ENCODE data around the gene FAM227A.
"Not testable (repeated sequence)": the region's sequence is repeated elsewhere in the genome, so short reads cannot be mapped to it uniquely, and the experiment has no call there.

Gene FAM227A

GRCh38 chr22:38610234-38610633, 46.0 kb downstream of the FAM227A start:
- DNase-seq = no peak

GRCh38 chr22:38608992-38609750, 47.0 kb downstream of the FAM227A start:
- no peak for DNase-seq

GRCh38 chr22:38607680-38608079, 48.5 kb downstream of the FAM227A start:
- no peak for DNase-seq

GRCh38 chr22:38602166-38602565, 54.0 kb downstream of the FAM227A start:
- DNase-seq = no peak

GRCh38 chr22:38601221-38601764, 54.9 kb downstream of the FAM227A start:
- no peak for DNase-seq

- DNase-seq = no peak
Observed at GRCh38 chr22:38599466-38599865, 56.7 kb downstream of the FAM227A start.

GRCh38 chr22:38582923-38583322, 73.3 kb downstream of the FAM227A start:
- not testable (repeated sequence) for DNase-seq

GRCh38 chr22:38578505-38578904, 77.7 kb downstream of the FAM227A start:
- DNase-seq = no peak

- no peak for DNase-seq
Observed at GRCh38 chr22:38572065-38572464, 84.1 kb downstream of the FAM227A start.

- DNase-seq = no peak
Observed at GRCh38 chr22:38570779-38571364, 85.3 kb downstream of the FAM227A start.

- DNase-seq = peak; percentile 97
Observed at GRCh38 chr22:38569972-38570778, 86.0 kb downstream of the FAM227A start, which contains the start of gene DMC1. Gene DMC1 (minus strand): TSS chr22:38570183. CDS start chr22:38568256, 1,927 bp downstream.

- peak; percentile 47 for DNase-seq
Observed at GRCh38 chr22:38569181-38569971, 86.8 kb downstream of the FAM227A start.

GRCh38 chr22:38567531-38568285, 88.5 kb downstream of the FAM227A start:
- no peak for DNase-seq

- DNase-seq = no peak
Observed at GRCh38 chr22:38566726-38567504, 89.3 kb downstream of the FAM227A start.

- no peak for DNase-seq
Observed at GRCh38 chr22:38565441-38565840, 90.8 kb downstream of the FAM227A start.

GRCh38 chr22:38564669-38565068, 91.5 kb downstream of the FAM227A start:
- DNase-seq = no peak

- no peak for DNase-seq
Observed at GRCh38 chr22:38554281-38554680, 101.9 kb downstream of the FAM227A start.

- no peak for DNase-seq
Observed at GRCh38 chr22:38549101-38549894, 106.9 kb downstream of the FAM227A start.

GRCh38 chr22:38540701-38541100, 115.5 kb downstream of the FAM227A start:
- DNase-seq = no peak

Data from right forelimb (tissue), 1 donor.